Sigmoid colon (tissue), 4 donors: ENCODE data around the gene ADAM19.

Experiments
- EP300 ChIP-seq, 4 donors: sonication (generic); formaldehyde crosslinking; IDR thresholded peaks; one replicate each; pipeline ENCODE4 v1.6.1; 2017; ENCODE audit warnings: antibody characterized with exemption in 4 of 4
- POLR2A ChIP-seq, 2 donors: fragments of 450-650 bp; IDR thresholded peaks; one replicate each; pipeline ENCODE4 v1.6.1; 2016; ENCODE audit warnings: antibody characterized with exemption in 2 of 2, mild to moderate bottlenecking in 2 of 2, moderate library complexity in 2 of 2
- POLR2AphosphoS5 ChIP-seq, 4 donors: sonication (generic); formaldehyde crosslinking; IDR thresholded peaks; one replicate each; pipeline ENCODE4 v1.6.1; 2017; ENCODE audit warnings: antibody characterized with exemption in 4 of 4
- TF ChIP-seq, protein P1 (sequence below), 4 experiments: fragments of 450-650 bp in 3 of 4; fragments of 200-600 bp in 1 of 4; IDR thresholded peaks; one replicate each; pipeline ENCODE4 v1.5.1; 2016 to 2019; ENCODE audit warnings: antibody characterized with exemption in 4 of 4, mild to moderate bottlenecking in 3 of 4, moderate library complexity in 2 of 4

DNA sequence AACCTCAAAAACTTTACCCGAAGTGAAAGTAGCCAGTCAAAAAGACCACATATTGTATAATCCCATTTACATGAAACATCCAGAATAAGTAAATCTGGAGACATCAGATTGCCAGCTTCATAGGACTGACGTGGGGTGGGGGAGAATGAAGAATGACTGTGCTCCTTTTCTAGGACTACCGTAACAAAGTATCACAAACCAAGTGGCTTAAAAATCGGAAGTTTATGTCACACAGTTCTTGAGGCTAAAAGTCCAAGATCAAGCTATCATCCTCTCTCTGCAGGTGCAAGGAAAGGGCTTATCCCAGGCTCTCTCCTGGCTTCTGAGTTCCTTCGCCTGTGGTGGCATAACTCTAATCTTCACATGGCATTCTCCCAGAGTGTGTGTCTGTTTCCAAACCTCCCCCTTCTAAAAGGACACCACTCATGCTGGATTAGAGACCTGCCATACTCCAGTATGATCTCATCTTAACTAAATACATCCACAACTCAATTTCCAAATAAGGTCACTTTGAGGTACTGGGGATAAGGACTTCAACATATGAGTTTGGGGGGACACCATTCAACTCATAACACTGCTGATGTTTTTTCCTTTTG is 25.5 kb downstream of the ADAM19 start:
- TF ChIP-seq, protein P1, sequence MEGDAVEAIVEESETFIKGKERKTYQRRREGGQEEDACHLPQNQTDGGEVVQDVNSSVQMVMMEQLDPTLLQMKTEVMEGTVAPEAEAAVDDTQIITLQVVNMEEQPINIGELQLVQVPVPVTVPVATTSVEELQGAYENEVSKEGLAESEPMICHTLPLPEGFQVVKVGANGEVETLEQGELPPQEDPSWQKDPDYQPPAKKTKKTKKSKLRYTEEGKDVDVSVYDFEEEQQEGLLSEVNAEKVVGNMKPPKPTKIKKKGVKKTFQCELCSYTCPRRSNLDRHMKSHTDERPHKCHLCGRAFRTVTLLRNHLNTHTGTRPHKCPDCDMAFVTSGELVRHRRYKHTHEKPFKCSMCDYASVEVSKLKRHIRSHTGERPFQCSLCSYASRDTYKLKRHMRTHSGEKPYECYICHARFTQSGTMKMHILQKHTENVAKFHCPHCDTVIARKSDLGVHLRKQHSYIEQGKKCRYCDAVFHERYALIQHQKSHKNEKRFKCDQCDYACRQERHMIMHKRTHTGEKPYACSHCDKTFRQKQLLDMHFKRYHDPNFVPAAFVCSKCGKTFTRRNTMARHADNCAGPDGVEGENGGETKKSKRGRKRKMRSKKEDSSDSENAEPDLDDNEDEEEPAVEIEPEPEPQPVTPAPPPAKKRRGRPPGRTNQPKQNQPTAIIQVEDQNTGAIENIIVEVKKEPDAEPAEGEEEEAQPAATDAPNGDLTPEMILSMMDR (IDR thresholded peaks at IDR 0.05), result no peak
- no peak for TF ChIP-seq POLR2A (IDR thresholded peaks at IDR 0.05)
- TF ChIP-seq POLR2AphosphoS5 (IDR thresholded peaks at IDR 0.05), result no peak
- TF ChIP-seq EP300 (IDR thresholded peaks at IDR 0.05), result no peak
